Astrocyte (in vitro differentiated cells and primary cell): ENCODE results near the gene ZDHHC14. TPM values are rescaled to one million over a fixed set of nuclear protein-coding genes. Genes with fewer than 3 reads are reported as not detected.

Source experiments
- DNase-seq: peaks from one replicate; pipeline ENCODE4 v3.0.0-alpha.2; 2010; ENCODE audit warnings: low read depth
- FAIRE-seq: peaks from 2 replicates; lab custom pipeline; 2011; peaks lifted over from hg19 to GRCh38; lab: Jason Lieb, UNC
- H2AFZ ChIP-seq: 2 replicates; pipeline ENCODE4 v1.6.0; 2012; ENCODE audit warnings: low read depth, low read length, inconsistent platforms
- H3K27ac ChIP-seq: 2 replicates; pipeline ENCODE4 v1.5.1; 2011; ENCODE audit warnings: low read depth, low read length, inconsistent platforms
- H3K27me3 ChIP-seq: 2 replicates; pipeline ENCODE4 v1.6.0; 2011; ENCODE audit warnings: low read length, inconsistent platforms; ENCODE audit not compliant: insufficient read depth
- H3K36me3 ChIP-seq: 2 replicates; pipeline ENCODE4 v1.5.1; 2011; ENCODE audit warnings: low read length, inconsistent platforms; ENCODE audit not compliant: insufficient read depth
- H3K4me1 ChIP-seq: 2 replicates; pipeline ENCODE4 v1.5.1; 2011; ENCODE audit warnings: low read length, inconsistent platforms; ENCODE audit not compliant: insufficient read depth
- H3K4me2 ChIP-seq: 2 replicates; pipeline ENCODE4 v1.6.0; 2012; ENCODE audit warnings: low read length, inconsistent platforms
- H3K4me3 ChIP-seq: 2 replicates; pipeline ENCODE4 v1.5.1; 2011; ENCODE audit warnings: low read depth, mild to moderate bottlenecking, low read length, inconsistent platforms; ENCODE audit not compliant: insufficient read depth
- H3K79me2 ChIP-seq: 2 replicates; pipeline ENCODE4 v1.6.0; 2012; ENCODE audit warnings: mild to moderate bottlenecking, low read length, inconsistent platforms; ENCODE audit not compliant: insufficient read depth
- H3K9ac ChIP-seq: 2 replicates; pipeline ENCODE4 v1.6.0; 2012; ENCODE audit warnings: mild to moderate bottlenecking, low read length, inconsistent platforms
- H3K9me3 ChIP-seq: 2 replicates; pipeline ENCODE4 v1.5.1; 2012; ENCODE audit warnings: low read depth, mild to moderate bottlenecking, low read length, inconsistent platforms; ENCODE audit not compliant: insufficient read depth
- H4K20me1 ChIP-seq: 2 replicates; pipeline ENCODE4 v1.6.0; 2012; ENCODE audit warnings: low read length, inconsistent platforms; ENCODE audit not compliant: insufficient read depth
- H3K27ac Mint-ChIP-seq: one replicate; pipeline ENCODE4 v1.8.0; 2021; ENCODE audit warnings: mild to moderate bottlenecking, mixed read lengths; ENCODE audit not compliant: unreplicated experiment
- H3K27me3 Mint-ChIP-seq: one replicate; pipeline ENCODE4 v1.8.0; 2021; ENCODE audit warnings: low read depth, mixed read lengths; ENCODE audit not compliant: unreplicated experiment
- H3K36me3 Mint-ChIP-seq: one replicate; pipeline ENCODE4 v1.8.0; 2021; ENCODE audit warnings: low read depth, mixed read lengths; ENCODE audit not compliant: unreplicated experiment
- H3K4me1 Mint-ChIP-seq: one replicate; pipeline ENCODE4 v1.8.0; 2021; ENCODE audit warnings: low read depth, mixed read lengths; ENCODE audit not compliant: unreplicated experiment
- H3K4me3 Mint-ChIP-seq: one replicate; pipeline ENCODE4 v1.8.0; 2021; ENCODE audit warnings: mild to moderate bottlenecking, moderate library complexity, mixed read lengths; ENCODE audit not compliant: unreplicated experiment
- H3K9me3 Mint-ChIP-seq: one replicate; pipeline ENCODE4 v1.8.0; 2021; ENCODE audit warnings: mild to moderate bottlenecking, mixed read lengths; ENCODE audit not compliant: unreplicated experiment
- EZH2 ChIP-seq: IDR thresholded peaks from 2 replicates; pipeline ENCODE4 v1.6.1; 2012; ENCODE audit warnings: mild to moderate bottlenecking, low read length, inconsistent platforms; ENCODE audit not compliant: insufficient read depth
- total RNA-seq: library from RNA; stranded (reverse); gene quantifications from 2 replicates; pipeline ENCODE4 v1.2.1, GENCODE V29; 2021
- TF ChIP-seq, protein P1 (sequence below): IDR thresholded peaks from 2 replicates; pipeline ENCODE4 v1.5.1; 2011; ENCODE audit warnings: low read depth, mild to moderate bottlenecking, inconsistent platforms, low read length, moderate library complexity; ENCODE audit not compliant: insufficient read depth

The ZDHHC14 gene
- total RNA-seq, 1 donor from 2014 or later: 7.2 TPM

DNA sequence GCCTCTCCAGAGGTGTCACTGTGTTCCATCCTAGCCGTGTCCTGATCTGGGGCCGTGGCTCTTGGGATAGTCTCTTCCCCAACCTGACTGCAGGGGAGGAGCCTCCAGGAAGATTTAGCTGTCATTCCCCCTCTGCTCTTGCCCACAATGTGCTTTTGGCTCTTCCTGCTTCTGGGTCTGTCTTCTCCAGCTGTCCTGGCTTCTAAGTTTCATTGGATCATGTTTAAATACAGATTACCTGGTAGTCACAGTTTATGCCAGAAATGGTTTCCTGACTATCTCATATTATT is 139.1 kb downstream of the ZDHHC14 start:
- no peaks in the 10 kb centered on the region for H3K9me3 Mint-ChIP-seq
- H3K27ac Mint-ChIP-seq: no peak overlapping the region
- Histone ChIP-seq H3K9ac (no peak overlapping the region), H3K36me3 (no peaks in the 10 kb centered on the region), H3K4me3 (no peak overlapping the region), H4K20me1 (no peaks in the 10 kb centered on the region), H3K9me3 (no peaks in the 10 kb centered on the region), H3K79me2 (no peaks in the 10 kb centered on the region), H3K27me3 (no peaks in the 10 kb centered on the region), H3K4me1 (peaks cover 2% of the 10 kb centered on the region), H3K4me2 (no peak overlapping the region), H3K27ac (no peak overlapping the region), H2AFZ (no peak overlapping the region)
- FAIRE-seq (no peak), DNase-seq (no peak)
- no peak overlapping the region for H3K4me3 Mint-ChIP-seq
- H3K27me3 Mint-ChIP-seq: peaks cover 13% of the 10 kb centered on the region
- H3K4me1 Mint-ChIP-seq: peaks cover 14% of the 10 kb centered on the region
- peaks cover 2% of the 10 kb centered on the region for H3K36me3 Mint-ChIP-seq
- no peak for TF ChIP-seq EZH2
- TF ChIP-seq, protein P1, sequence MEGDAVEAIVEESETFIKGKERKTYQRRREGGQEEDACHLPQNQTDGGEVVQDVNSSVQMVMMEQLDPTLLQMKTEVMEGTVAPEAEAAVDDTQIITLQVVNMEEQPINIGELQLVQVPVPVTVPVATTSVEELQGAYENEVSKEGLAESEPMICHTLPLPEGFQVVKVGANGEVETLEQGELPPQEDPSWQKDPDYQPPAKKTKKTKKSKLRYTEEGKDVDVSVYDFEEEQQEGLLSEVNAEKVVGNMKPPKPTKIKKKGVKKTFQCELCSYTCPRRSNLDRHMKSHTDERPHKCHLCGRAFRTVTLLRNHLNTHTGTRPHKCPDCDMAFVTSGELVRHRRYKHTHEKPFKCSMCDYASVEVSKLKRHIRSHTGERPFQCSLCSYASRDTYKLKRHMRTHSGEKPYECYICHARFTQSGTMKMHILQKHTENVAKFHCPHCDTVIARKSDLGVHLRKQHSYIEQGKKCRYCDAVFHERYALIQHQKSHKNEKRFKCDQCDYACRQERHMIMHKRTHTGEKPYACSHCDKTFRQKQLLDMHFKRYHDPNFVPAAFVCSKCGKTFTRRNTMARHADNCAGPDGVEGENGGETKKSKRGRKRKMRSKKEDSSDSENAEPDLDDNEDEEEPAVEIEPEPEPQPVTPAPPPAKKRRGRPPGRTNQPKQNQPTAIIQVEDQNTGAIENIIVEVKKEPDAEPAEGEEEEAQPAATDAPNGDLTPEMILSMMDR: no peak

DNA sequence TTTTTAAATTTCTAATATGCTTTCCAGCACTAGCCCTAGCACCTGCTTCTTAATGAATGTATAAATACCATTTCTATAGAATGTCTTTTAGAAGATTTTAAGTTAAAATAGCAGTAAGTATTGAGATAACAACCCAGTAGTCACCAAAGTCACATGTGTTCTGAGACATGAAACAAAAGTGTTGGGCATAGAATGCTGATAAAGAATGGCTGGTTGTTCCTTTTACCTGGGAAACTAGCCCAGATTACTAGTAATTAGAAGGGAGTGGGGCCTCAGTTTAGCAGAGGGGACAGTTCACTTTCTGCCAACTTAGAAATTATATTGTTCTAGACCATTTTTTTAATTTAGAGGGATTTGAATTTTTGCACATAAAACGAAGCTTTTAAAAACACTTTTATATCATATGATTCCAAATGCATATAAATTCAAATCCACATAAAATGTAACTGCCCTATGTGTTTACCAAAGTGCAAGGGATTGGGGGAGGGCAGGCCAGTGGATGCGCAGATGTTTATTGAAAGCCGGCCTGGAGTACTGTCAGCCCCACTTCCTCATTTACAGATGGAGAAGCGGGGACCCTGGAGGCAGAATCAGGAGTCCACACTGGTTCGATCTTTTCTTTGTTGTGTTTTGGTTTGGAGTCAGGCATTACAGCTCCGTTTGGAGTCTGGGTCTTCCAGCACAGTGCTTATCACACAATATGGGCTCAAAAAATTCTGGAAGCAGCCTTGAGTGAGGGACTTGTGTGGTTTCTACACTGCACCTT is 139.8 kb downstream of the ZDHHC14 start:
- Histone ChIP-seq H4K20me1 (no peaks in the 10 kb centered on the region), H3K4me2 (no peak overlapping the region), H3K9ac (no peak overlapping the region), H3K27me3 (no peaks in the 10 kb centered on the region), H2AFZ (no peak overlapping the region), H3K36me3 (no peaks in the 10 kb centered on the region), H3K9me3 (no peaks in the 10 kb centered on the region), H3K79me2 (no peaks in the 10 kb centered on the region), H3K4me3 (no peak overlapping the region), H3K4me1 (no peaks in the 10 kb centered on the region), H3K27ac (no peak overlapping the region)
- H3K36me3 Mint-ChIP-seq: peaks cover 2% of the 10 kb centered on the region
- H3K4me3 Mint-ChIP-seq: no peak overlapping the region
- no peak overlapping the region for H3K27ac Mint-ChIP-seq
- peaks cover under 1% of the 10 kb centered on the region for H3K9me3 Mint-ChIP-seq
- DNase-seq (no peak), FAIRE-seq (no peak)
- peaks cover 14% of the 10 kb centered on the region for H3K27me3 Mint-ChIP-seq
- no peak for TF ChIP-seq EZH2
- TF ChIP-seq, protein P1: no peak
- H3K4me1 Mint-ChIP-seq: peaks cover 9% of the 10 kb centered on the region
